ENCODE measurements around the gene SLC6A6. TPM values are rescaled to one million over a fixed set of nuclear protein-coding genes. Genes with fewer than 3 reads are reported as not detected.
A peak's percentile ranks its signal among the peaks of the same experiment; 100 is the strongest.
"Not testable (repeated sequence)": the region's sequence is repeated elsewhere in the genome, so short reads cannot be mapped to it uniquely, and the experiment has no call there.

SLC6A6 gene
- total RNA-seq, 3 donors from 2014 or later: 22.1 to 52.4 (median 27.5) TPM

GRCh38 chr3:14434498-14435151 is 32.2 kb downstream of the SLC6A6 start:
- Histone ChIP-seq H3K4me1 (peaks cover 8 to 33% of the 10 kb centered on the region in 2 donors), H3K27me3 (no peaks in the 10 kb centered on the region), H3K4me3 (peak overlapping the region in 1 of 3 donors; percentile 49), H3K9me3 (no peaks in the 10 kb centered on the region), H3K36me3 (no peaks in the 10 kb centered on the region), H3K27ac (peak overlapping the region; percentile 76 to 86)
- DNase-seq (ENCODE audit: low spot score in 2 of 2): peak; percentile 67 to 85
- intact Hi-C loops (cut with DNase I; ENCODE audit: low total_unique reads): no loop called here
- TF ChIP-seq, protein P1, sequence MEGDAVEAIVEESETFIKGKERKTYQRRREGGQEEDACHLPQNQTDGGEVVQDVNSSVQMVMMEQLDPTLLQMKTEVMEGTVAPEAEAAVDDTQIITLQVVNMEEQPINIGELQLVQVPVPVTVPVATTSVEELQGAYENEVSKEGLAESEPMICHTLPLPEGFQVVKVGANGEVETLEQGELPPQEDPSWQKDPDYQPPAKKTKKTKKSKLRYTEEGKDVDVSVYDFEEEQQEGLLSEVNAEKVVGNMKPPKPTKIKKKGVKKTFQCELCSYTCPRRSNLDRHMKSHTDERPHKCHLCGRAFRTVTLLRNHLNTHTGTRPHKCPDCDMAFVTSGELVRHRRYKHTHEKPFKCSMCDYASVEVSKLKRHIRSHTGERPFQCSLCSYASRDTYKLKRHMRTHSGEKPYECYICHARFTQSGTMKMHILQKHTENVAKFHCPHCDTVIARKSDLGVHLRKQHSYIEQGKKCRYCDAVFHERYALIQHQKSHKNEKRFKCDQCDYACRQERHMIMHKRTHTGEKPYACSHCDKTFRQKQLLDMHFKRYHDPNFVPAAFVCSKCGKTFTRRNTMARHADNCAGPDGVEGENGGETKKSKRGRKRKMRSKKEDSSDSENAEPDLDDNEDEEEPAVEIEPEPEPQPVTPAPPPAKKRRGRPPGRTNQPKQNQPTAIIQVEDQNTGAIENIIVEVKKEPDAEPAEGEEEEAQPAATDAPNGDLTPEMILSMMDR (IDR thresholded peaks at IDR 0.05): no peak
- TF ChIP-seq POLR2AphosphoS5 (IDR thresholded peaks at IDR 0.05) (no peak), POLR2A (IDR thresholded peaks at IDR 0.05) (no peak)

DNA sequence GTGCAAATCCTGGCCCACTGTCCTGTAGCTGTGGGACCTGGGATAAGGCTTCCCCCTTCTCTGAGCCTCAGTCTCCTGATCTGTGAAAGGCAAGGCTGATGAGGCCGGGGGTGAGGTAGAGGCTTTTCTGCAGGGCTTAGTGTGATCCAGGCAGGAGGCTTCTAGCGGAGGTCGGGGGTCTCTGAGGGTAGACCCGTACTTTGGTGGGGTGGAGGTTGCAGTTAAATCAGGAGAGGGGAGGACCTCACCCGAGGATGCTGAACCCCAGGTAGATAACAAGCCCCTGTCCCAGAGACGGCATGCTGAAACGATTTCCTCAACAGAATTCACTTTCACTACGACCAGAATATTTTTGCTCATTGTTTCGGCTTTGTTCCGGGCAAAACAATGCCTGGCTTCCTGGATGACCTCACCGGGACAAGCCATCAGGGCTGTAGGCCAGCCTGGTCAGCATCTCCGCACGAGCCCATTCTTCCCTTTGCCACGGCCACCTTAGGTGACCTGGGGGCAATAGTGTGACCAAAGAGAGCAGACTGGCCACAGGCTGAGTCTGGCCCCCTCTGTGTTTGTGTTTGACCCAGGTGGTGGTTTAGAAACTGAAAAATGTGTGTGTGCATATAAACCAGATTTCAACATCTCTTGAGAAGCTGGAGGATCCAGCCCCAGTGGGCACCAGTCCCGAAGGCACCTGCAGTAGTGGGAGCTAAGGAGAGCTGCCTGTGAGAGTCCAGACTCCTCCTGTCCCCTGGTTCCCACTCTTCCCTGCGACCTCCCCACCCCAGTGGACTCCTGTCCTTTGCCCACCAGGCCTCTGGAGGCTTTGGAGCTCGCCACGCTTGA is 33.0 kb downstream of the SLC6A6 start:
- DNase-seq (ENCODE audit: low spot score in 2 of 2): no peak
- Histone ChIP-seq H3K9me3 (no peaks in the 10 kb centered on the region), H3K36me3 (no peaks in the 10 kb centered on the region), H3K4me1 (peaks cover 8 to 38% of the 10 kb centered on the region in 2 donors), H3K27me3 (no peaks in the 10 kb centered on the region), H3K4me3 (peak overlapping the region in 2 of 3 donors; percentile 5 to 49), H3K27ac (peak overlapping the region; percentile 76 to 86)
- TF ChIP-seq POLR2A (IDR thresholded peaks at IDR 0.05) (no peak), POLR2AphosphoS5 (IDR thresholded peaks at IDR 0.05) (no peak)
- TF ChIP-seq, protein P1 (IDR thresholded peaks at IDR 0.05): no peak
- intact Hi-C loops (cut with DNase I; ENCODE audit: low total_unique reads): no loop called here

DNA sequence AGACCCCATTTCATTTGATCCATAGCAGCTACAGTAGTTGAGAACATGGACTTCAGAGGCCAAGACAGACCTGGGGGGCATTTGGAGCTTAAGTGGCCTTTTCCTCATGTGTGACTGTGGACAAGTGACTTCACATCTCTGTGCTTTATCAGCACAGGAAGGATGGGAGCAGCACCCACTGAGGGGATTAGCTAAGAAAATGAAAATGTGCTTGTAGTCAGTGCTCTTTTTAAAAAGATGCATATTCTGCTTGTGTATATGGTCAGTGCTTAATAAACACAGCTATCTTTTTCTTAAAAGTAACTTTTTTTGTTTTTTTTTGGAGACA is 34.5 kb downstream of the SLC6A6 start:
- DNase-seq (ENCODE audit: low spot score in 2 of 2): no peak
- Histone ChIP-seq H3K27ac (no peak overlapping the region), H3K4me1 (peaks cover 8 to 38% of the 10 kb centered on the region in 2 donors), H3K27me3 (no peaks in the 10 kb centered on the region), H3K4me3 (no peak overlapping the region), H3K36me3 (no peaks in the 10 kb centered on the region), H3K9me3 (no peaks in the 10 kb centered on the region)
- intact Hi-C loops (cut with DNase I; ENCODE audit: low total_unique reads): no loop called here
- no peak for TF ChIP-seq POLR2A (IDR thresholded peaks at IDR 0.05)
- TF ChIP-seq POLR2AphosphoS5 (IDR thresholded peaks at IDR 0.05): no peak
- TF ChIP-seq, protein P1 (IDR thresholded peaks at IDR 0.05): no peak

- intact Hi-C loops (cut with DNase I; ENCODE audit: low total_unique reads); H3K9me3 ChIP-seq; H3K4me3 ChIP-seq; H3K36me3 ChIP-seq; H3K27me3 ChIP-seq; H3K27ac ChIP-seq; DNase-seq (ENCODE audit: low spot score in 2 of 2): not testable (repeated sequence)
- peaks cover 5 to 34% of the 10 kb centered on the region in 2 donors for H3K4me1 ChIP-seq
Measured at GRCh38 chr3:14437705-14438104, 35.3 kb downstream of the SLC6A6 start.

DNA sequence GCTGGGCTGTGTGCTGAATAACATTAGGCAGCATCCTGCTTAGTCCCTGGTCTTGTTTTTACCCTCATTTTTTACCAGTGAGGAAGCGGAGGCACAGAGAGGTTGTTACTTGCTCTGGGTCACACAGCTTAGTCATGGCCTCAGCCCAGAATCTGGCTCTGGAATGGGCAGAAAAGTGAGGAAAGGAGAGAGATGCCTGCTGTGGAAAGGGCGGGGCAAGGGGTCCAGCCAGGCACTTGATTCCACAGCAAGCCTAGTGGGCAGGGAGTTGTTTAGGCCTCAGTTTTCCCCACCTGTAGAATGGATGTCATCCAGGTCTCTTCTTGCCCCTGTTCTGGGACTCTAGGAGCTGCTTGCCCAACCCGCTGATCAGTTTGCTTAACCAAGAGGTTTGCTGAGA is 35.9 kb downstream of the SLC6A6 start:
- TF ChIP-seq, protein P1 (IDR thresholded peaks at IDR 0.05): no peak
- TF ChIP-seq POLR2A (IDR thresholded peaks at IDR 0.05) (no peak), POLR2AphosphoS5 (IDR thresholded peaks at IDR 0.05) (no peak)
- DNase-seq (ENCODE audit: low spot score in 2 of 2): no peak
- H3K27me3 ChIP-seq: no peaks in the 10 kb centered on the region
- H3K36me3 ChIP-seq: no peaks in the 10 kb centered on the region
- no peaks in the 10 kb centered on the region for H3K9me3 ChIP-seq
- H3K4me3 ChIP-seq: no peak overlapping the region
- intact Hi-C loops (cut with DNase I; ENCODE audit: low total_unique reads): no loop called here
- H3K4me1 ChIP-seq: peaks cover 5 to 34% of the 10 kb centered on the region in 2 donors
- no peak overlapping the region for H3K27ac ChIP-seq

All from breast epithelium (tissue), 4 donors.